GM18526 (cell line): ENCODE measurements around the gene INTS11.

Source experiments
- POLR2A ChIP-seq: IDR thresholded peaks from 3 replicates; pipeline ENCODE4 v1.6.1; 2011; ENCODE audit not compliant: insufficient read length; ENCODE audit errors: extremely low read depth

INTS11 gene

GRCh38 chr1:1324524-1325287, at the start of gene INTS11, which contains the start of gene CPTP:
Gene INTS11, minus strand, starts transcription at chr1:1324660. Its CDS starts 52 bp downstream, at chr1:1324608.
Gene CPTP, plus strand, starts transcription at chr1:1324802. Its CDS starts 2,109 bp downstream, at chr1:1326911.
- peak; percentile 90 for TF ChIP-seq POLR2A

- no peak for TF ChIP-seq POLR2A
Observed at GRCh38 chr1:1373815-1374588, 49.5 kb upstream of the INTS11 start.

GRCh38 chr1:1373051-1373814, 48.8 kb upstream of the INTS11 start:
- TF ChIP-seq POLR2A, result no peak

GRCh38 chr1:1371746-1372711, 47.6 kb upstream of the INTS11 start:
- TF ChIP-seq POLR2A, result no peak

DNA sequence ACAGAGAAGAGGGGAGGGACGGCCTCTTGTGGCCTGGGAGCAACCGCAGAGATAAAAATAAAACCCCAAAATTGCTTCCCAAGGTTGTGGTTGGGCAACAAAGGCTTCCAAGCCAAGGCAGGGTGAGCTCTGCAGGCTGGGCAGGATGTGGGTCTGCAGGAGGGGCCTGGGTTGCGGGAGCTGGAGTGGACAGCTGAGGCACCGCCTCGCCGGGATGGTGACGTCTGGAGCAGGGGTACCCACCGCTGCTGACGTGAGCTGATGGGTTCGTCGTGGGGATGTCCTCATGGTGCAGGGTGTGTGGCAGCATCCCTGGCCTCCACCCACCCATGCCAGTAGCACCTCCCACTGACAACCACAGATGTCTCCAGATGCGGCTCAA, 46.9 kb upstream of the INTS11 start:
- TF ChIP-seq POLR2A, result no peak

- TF ChIP-seq POLR2A, result no peak
Observed at GRCh38 chr1:1370771-1371300, 46.4 kb upstream of the INTS11 start.

DNA sequence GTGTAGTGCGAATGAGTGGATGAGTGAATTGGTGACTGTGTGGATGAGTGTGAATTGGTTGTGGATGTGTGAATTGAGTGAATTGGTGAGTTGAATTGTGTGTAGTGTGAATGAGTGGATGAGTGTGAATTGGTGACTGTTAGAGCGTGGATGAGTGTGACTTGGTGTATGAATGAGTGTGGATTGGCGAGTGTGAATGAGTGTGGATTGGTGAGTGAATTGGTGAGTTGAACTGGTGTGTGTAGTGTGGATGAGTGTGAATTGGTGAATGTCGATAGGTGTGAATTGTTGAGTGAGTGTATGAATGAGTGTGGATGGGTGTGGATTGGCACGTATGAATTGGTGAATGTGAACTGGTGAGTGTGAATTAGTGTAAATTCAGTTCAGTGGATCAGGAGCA, 42.9 kb upstream of the INTS11 start:
- no peak for TF ChIP-seq POLR2A

DNA sequence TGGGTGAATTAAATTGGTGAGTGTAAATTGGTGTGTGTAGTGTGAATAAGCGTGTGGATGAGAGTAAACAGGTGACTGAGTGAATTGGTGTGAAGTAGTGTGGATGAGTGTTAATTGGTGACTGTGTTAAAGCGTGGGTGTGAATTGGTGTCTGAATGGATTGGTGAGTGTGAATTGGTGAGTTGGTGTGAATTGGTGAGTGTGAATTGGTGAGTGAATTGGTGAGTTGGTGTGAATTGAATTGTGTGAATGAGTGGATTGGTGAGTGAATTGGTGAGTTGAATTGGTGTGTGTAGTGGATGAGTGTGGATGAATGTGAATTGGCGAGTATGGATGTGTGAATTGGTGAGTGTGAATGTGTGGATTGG, 42.2 kb upstream of the INTS11 start:
- no peak for TF ChIP-seq POLR2A

DNA sequence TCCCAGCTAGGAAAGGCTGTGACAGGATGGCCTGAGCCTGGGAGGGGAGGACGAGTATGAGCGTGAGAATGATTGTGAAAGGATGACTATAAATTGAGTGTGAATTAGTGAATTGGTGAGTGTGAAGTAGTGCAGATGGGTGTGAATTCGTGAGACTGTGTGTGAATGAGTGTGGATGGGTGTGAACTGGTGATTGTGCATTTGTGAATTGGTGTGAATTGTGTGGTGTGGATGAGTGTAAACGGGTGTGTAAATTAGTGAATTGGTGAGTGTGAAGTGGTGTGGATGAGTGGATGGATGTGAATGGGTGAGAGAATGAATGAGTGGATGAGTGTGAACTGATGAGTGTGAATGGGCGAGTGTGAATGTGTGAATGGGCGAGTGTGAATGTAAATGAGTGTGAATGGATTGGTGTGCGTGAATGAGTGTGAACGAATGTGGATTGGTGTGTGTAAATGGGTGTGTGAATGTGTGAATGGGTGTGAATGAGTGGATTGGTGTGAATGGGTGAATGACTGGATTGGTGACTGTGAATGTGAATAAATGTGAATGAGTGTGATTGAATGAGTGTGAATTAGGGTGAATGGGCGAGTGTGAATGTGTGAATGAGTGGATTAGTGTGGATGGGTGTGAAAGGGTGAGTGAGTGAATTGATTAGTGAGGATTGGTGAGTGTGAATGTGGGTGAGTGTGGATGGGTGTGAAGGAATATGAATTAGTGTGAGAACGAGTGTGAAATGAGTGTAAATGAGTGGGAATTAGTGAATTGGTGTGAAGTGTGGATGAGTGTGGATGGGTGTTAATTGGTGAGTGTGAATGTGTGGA, 41.6 kb upstream of the INTS11 start:
- no peak for TF ChIP-seq POLR2A

DNA sequence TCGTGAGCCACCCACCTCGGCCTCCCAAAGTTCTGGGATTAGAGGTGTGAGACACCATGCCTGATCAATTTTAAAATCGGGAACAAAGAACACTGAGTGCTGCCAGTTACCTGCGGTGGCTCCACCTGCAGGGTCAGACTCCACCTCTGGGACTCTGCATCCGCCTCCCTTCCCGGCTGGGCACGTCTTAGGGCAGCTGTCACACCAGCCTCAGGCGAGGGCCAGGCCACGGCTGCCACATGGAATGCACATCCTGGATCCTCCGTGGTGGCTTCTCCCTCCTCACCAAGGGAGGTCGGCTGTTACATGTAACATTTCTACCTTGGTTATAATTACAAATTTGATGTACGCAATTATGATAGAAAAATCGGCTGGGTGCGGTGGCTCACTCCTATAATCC, 39.8 kb upstream of the INTS11 start:
- no peak for TF ChIP-seq POLR2A

GRCh38 chr1:1361982-1362423, 37.5 kb upstream of the INTS11 start:
- TF ChIP-seq POLR2A, result no peak

DNA sequence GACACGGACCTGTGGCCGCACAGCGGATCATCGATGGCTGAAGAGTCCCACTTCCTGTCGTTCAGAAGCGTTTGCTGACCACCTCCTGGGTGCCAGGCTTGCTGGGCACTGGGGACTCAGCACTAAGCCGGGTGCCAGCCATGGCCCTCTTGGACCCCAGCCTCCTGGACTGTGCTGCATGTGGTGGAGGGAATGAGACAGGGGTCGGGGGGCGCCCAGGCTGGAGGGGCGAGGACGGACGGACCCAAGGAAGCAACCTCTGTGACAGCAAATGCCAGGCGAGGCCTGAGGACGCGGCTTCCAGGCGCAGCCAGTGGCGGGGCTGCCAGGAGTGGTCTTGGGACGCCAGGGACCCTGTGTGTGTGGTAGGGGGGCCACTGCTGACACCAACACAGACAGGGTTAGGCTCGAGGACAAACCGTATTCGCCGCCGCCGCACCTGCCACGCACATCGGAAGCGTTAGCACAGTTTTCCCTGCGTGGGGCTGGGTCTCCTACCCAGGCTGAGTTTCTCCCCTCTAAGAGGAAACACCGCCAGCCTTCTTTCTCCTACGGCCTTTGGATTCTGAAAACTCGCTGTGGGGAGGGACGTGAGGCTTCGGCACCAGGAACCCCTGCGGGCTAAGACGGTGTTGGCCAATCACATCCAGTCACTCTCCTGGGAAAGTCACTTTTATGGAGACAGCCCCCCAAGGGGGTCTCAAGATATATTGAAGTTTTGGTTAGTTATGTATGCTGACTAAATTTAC, 36.9 kb upstream of the INTS11 start:
- no peak for TF ChIP-seq POLR2A

DNA sequence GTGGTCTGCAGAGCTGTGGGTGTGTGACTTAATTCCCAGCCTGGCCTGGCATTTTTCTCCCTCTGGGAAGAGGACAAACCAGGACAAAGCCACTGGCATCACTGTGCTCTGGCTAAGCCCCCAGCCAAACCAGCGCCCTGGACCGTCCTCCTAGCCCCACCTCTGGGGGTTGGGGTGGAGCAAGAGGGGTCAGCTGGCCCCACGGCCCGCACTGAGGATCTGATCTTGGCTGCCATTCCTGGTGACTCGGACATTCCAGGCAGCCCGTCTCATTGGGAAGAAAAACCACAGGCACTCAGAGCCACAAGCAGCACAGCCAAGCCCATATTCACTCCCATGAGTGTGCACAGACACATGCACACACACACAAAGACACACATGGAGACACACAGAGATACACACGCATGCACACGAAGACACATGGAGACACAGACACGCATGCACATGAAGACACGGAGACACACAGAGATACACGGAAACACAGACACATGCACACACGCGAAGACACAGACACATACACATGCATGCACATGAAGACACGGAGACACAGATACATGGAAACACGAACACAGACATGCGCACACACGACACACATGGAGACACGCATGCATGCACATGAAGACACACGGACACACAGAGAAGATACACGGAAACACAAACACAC, 36.2 kb upstream of the INTS11 start:
- TF ChIP-seq POLR2A, result no peak
